LNCaP clone FGC (cell line): ENCODE results near the gene MRPS35.

Experiments used
- DNase-seq: peaks from one replicate; pipeline ENCODE4 v3.0.0-alpha.2; 2011; ENCODE audit warnings: low read depth
- H3K4me3 ChIP-seq: 2 replicates; pipeline ENCODE4 v1.5.1; 2011; ENCODE audit warnings: mild to moderate bottlenecking, low read depth, low read length, control low read depth
- TF ChIP-seq, protein P1 (sequence below): IDR thresholded peaks from 2 replicates; pipeline ENCODE4 v1.5.1; 2012; ENCODE audit warnings: mild to moderate bottlenecking; ENCODE audit not compliant: control insufficient read depth, insufficient read depth; ENCODE audit errors: extremely low read depth

The MRPS35 gene

GRCh38 chr12:27693403-27693802 lies 17.2 kb upstream of the MRPS35 start:
- TF ChIP-seq, protein P1, sequence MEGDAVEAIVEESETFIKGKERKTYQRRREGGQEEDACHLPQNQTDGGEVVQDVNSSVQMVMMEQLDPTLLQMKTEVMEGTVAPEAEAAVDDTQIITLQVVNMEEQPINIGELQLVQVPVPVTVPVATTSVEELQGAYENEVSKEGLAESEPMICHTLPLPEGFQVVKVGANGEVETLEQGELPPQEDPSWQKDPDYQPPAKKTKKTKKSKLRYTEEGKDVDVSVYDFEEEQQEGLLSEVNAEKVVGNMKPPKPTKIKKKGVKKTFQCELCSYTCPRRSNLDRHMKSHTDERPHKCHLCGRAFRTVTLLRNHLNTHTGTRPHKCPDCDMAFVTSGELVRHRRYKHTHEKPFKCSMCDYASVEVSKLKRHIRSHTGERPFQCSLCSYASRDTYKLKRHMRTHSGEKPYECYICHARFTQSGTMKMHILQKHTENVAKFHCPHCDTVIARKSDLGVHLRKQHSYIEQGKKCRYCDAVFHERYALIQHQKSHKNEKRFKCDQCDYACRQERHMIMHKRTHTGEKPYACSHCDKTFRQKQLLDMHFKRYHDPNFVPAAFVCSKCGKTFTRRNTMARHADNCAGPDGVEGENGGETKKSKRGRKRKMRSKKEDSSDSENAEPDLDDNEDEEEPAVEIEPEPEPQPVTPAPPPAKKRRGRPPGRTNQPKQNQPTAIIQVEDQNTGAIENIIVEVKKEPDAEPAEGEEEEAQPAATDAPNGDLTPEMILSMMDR = no peak
- no peak for DNase-seq
- no peak overlapping the region for H3K4me3 ChIP-seq

- no peak for DNase-seq
- TF ChIP-seq, protein P1 = no peak
- no peak overlapping the region for H3K4me3 ChIP-seq
Measured at GRCh38 chr12:27695556-27696292, 14.9 kb upstream of the MRPS35 start.

DNA sequence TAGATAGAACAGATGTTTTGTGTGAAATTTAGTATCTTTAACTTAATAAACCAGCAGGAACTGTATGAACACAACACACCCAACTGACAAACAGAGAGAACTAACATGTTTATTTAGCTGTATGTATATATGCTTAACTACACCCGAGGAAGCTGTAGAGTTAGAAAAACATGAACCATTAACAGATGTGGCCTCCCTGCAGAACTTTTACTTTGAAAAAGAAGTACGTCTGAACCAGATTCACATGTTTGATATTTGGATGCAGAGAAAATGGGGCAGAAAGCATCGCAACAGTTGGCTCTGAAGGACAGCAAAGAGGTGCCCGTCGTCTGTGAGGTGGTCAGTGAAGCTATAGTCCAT lies 14.4 kb upstream of the MRPS35 start, which contains the start of gene REP15:
Gene REP15, plus strand, starts transcription at position 155 of the 360 bp plus-strand sequence. Its CDS starts 116 bp downstream, at position 271.
- no peak within 1 kb of the TSS for H3K4me3 ChIP-seq
- TF ChIP-seq, protein P1 = no peak
- no peak for DNase-seq

GRCh38 chr12:27696864-27697564 lies 13.6 kb upstream of the MRPS35 start:
- TF ChIP-seq, protein P1 = no peak
- no peak overlapping the region for H3K4me3 ChIP-seq
- no peak for DNase-seq

GRCh38 chr12:27703720-27704452 lies 6.7 kb upstream of the MRPS35 start:
- peak; percentile 75 for DNase-seq
- TF ChIP-seq, protein P1 = peak; percentile 95
- no peak overlapping the region for H3K4me3 ChIP-seq

DNA sequence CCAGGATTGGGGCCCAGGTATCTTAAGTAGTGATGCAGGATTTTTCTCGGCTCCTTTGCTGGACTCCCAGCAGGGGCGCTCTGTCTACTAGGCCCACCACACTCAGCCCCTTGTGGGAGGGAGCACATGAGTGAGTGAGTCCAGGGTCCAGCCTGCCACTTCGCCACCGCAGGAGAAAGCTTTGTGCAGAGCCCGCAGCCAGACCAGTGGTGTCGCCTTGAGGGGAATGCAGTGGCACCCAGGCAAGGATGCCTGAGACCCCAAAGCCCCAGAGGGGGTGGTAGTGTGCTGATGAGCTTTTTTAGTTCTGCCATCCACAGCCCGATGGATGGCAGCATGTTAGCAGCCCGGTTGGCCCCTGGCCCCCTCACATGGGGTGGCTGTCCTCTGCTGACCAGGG lies 5.4 kb upstream of the MRPS35 start:
- TF ChIP-seq, protein P1 = no peak
- DNase-seq = no peak

More for the DNA sequence above, 5.4 kb upstream of the MRPS35 start:
- no peak overlapping the region for H3K4me3 ChIP-seq
